HEK293 (cell line): ENCODE data around the gene TTC34.

Experiments
- CTCF ChIA-PET: fragments of 350-600 bp; formaldehyde crosslinking; extraction: SDS; loops from one replicate; lab custom pipeline; 2021; ENCODE audit warnings: antibody characterized with exemption; lab: Yijun Ruan, JAX
- POLR2A ChIA-PET: fragments of 300-600 bp; formaldehyde crosslinking; extraction: SDS; loops from one replicate; lab custom pipeline; 2020; ENCODE audit warnings: antibody characterized with exemption, inconsistent platforms; lab: Yijun Ruan, JAX
- H3K27ac ChIP-seq: fragments of 200-500 bp; sonication (Bioruptor generic); 2 replicates; pipeline ENCODE4 v1.5.1; 2014; ENCODE audit warnings: low read depth, low read length, control low read depth, inconsistent platforms; ENCODE audit errors: extremely low read depth
- H3K36me3 ChIP-seq, 2 experiments: fragments of 200-500 bp in 1 of 2; sonication (Bioruptor generic) in 1 of 2; 1 replicate in 1 of 2; 2 replicates in 1 of 2; pipeline ENCODE4 v1.5.1; 2014 to 2017; ENCODE audit warnings: inconsistent platforms in 2 of 2, low read length in 2 of 2; ENCODE audit not compliant: control insufficient read depth in 2 of 2, insufficient read depth in 1 of 2
- H3K4me1 ChIP-seq: fragments of 200-500 bp; sonication (Bioruptor generic); 2 replicates; pipeline ENCODE4 v1.5.1; 2014; ENCODE audit warnings: mild to moderate bottlenecking, low read length, inconsistent platforms; ENCODE audit not compliant: control insufficient read depth, insufficient read depth
- H3K4me3 ChIP-seq: 2 replicates; pipeline ENCODE4 v1.5.1; 2011; ENCODE audit warnings: low read depth, mild to moderate bottlenecking, control low read depth, low read length, moderate library complexity
- H3K9me3 ChIP-seq: fragments of 200-500 bp; sonication (Bioruptor generic); 2 replicates; pipeline ENCODE4 v1.5.1; 2014; ENCODE audit warnings: low read depth, low read length, inconsistent platforms; ENCODE audit not compliant: control insufficient read depth, insufficient read depth
- EGR2 ChIP-seq: fragments of 450-650 bp; formaldehyde crosslinking; IDR thresholded peaks from 2 replicates; pipeline ENCODE4 v1.5.1; 2016; ENCODE audit warnings: low read depth, missing biosample characterization, missing genetic modification characterization
- GFI1B ChIP-seq: fragments of 450-650 bp; formaldehyde crosslinking; IDR thresholded peaks from 2 replicates; pipeline ENCODE4 v1.5.1; 2016; ENCODE audit warnings: missing biosample characterization, missing genetic modification characterization
- KLF1 ChIP-seq: fragments of 450-650 bp; formaldehyde crosslinking; IDR thresholded peaks from 2 replicates; pipeline ENCODE4 v1.5.1; 2016; ENCODE audit warnings: missing biosample characterization, missing genetic modification characterization
- KLF10 ChIP-seq: fragments of 450-650 bp; IDR thresholded peaks from 2 replicates; pipeline ENCODE4 v1.5.1; 2018; ENCODE audit warnings: missing biosample characterization, mild to moderate bottlenecking, missing genetic modification characterization
- PRDM4 ChIP-seq: fragments of 450-650 bp; formaldehyde crosslinking; IDR thresholded peaks from 2 replicates; pipeline ENCODE4 v1.5.1; 2017; ENCODE audit warnings: missing biosample characterization, missing genetic modification characterization
- YY1 ChIP-seq: fragments of 450-650 bp; formaldehyde crosslinking; IDR thresholded peaks from 2 replicates; pipeline ENCODE4 v1.5.1; 2018; ENCODE audit warnings: missing biosample characterization, missing genetic modification characterization
- ZFP69B ChIP-seq: fragments of 450-650 bp; formaldehyde crosslinking; IDR thresholded peaks from 2 replicates; pipeline ENCODE4 v1.5.1; 2016; ENCODE audit warnings: missing biosample characterization, missing genetic modification characterization
- ZNF114 ChIP-seq: fragments of 450-650 bp; formaldehyde crosslinking; IDR thresholded peaks from 2 replicates; pipeline ENCODE4 v1.5.0; 2017; ENCODE audit warnings: missing biosample characterization, missing genetic modification characterization
- ZNF132 ChIP-seq: fragments of 450-650 bp; formaldehyde crosslinking; IDR thresholded peaks from 2 replicates; pipeline ENCODE4 v1.5.1; 2017; ENCODE audit warnings: missing biosample characterization, missing genetic modification characterization, borderline replicate concordance
- ZNF155 ChIP-seq: fragments of 450-650 bp; formaldehyde crosslinking; IDR thresholded peaks from 2 replicates; pipeline ENCODE4 v1.5.1; 2016; ENCODE audit warnings: missing biosample characterization, missing genetic modification characterization
- ZNF239 ChIP-seq: fragments of 450-650 bp; formaldehyde crosslinking; IDR thresholded peaks from 2 replicates; pipeline ENCODE4 v1.5.1; 2016; ENCODE audit warnings: missing biosample characterization, missing genetic modification characterization
- ZNF24 ChIP-seq: fragments of 450-650 bp; formaldehyde crosslinking; IDR thresholded peaks from 2 replicates; pipeline ENCODE4 v1.5.1; 2016; ENCODE audit warnings: missing biosample characterization, missing genetic modification characterization
- ZNF280C ChIP-seq: fragments of 450-650 bp; formaldehyde crosslinking; IDR thresholded peaks from 2 replicates; pipeline ENCODE4 v1.5.1; 2016; ENCODE audit warnings: missing biosample characterization, missing genetic modification characterization
- ZNF324 ChIP-seq: fragments of 450-650 bp; formaldehyde crosslinking; IDR thresholded peaks from 2 replicates; pipeline ENCODE4 v1.5.1; 2016; ENCODE audit warnings: missing biosample characterization, missing genetic modification characterization
- ZNF37A ChIP-seq: fragments of 450-650 bp; IDR thresholded peaks from 2 replicates; pipeline ENCODE4 v1.5.1; 2018; ENCODE audit warnings: missing biosample characterization, missing genetic modification characterization
- ZNF433 ChIP-seq: fragments of 450-650 bp; formaldehyde crosslinking; IDR thresholded peaks from 2 replicates; pipeline ENCODE4 v1.5.1; 2016; ENCODE audit warnings: missing biosample characterization, missing genetic modification characterization, low read depth
- ZNF473 ChIP-seq: fragments of 450-650 bp; formaldehyde crosslinking; IDR thresholded peaks from 2 replicates; pipeline ENCODE4 v1.5.1; 2017; ENCODE audit warnings: missing biosample characterization, missing genetic modification characterization
- ZNF501 ChIP-seq: fragments of 450-650 bp; formaldehyde crosslinking; IDR thresholded peaks from 2 replicates; pipeline ENCODE4 v1.5.1; 2016; ENCODE audit warnings: missing biosample characterization, missing genetic modification characterization
- ZNF791 ChIP-seq: fragments of 450-650 bp; formaldehyde crosslinking; IDR thresholded peaks from 2 replicates; pipeline ENCODE4 v1.5.1; 2016; ENCODE audit warnings: missing biosample characterization, missing genetic modification characterization
- ZNF830 ChIP-seq: fragments of 450-650 bp; IDR thresholded peaks from 2 replicates; pipeline ENCODE4 v1.5.0; 2018; ENCODE audit warnings: missing biosample characterization, missing genetic modification characterization, low read depth, mild to moderate bottlenecking, moderate library complexity
- ZSCAN18 ChIP-seq: fragments of 450-650 bp; formaldehyde crosslinking; IDR thresholded peaks from 2 replicates; pipeline ENCODE4 v1.5.1; 2016; ENCODE audit warnings: missing biosample characterization, missing genetic modification characterization
- TF ChIP-seq, protein P1 (sequence below): fragments of 450-650 bp; IDR thresholded peaks from 2 replicates; pipeline ENCODE4 v1.5.1; 2018; ENCODE audit warnings: missing biosample characterization, mild to moderate bottlenecking, missing genetic modification characterization
- TF ChIP-seq, protein P2 (sequence below): IDR thresholded peaks from 2 replicates; pipeline ENCODE4 v1.6.1; 2011; ENCODE audit warnings: mild to moderate bottlenecking, low read depth, low read length, borderline replicate concordance

Gene TTC34

GRCh38 chr1:2789986-2790581 lies 11.4 kb downstream of the TTC34 start (continued):
- TF ChIP-seq, protein P1, sequence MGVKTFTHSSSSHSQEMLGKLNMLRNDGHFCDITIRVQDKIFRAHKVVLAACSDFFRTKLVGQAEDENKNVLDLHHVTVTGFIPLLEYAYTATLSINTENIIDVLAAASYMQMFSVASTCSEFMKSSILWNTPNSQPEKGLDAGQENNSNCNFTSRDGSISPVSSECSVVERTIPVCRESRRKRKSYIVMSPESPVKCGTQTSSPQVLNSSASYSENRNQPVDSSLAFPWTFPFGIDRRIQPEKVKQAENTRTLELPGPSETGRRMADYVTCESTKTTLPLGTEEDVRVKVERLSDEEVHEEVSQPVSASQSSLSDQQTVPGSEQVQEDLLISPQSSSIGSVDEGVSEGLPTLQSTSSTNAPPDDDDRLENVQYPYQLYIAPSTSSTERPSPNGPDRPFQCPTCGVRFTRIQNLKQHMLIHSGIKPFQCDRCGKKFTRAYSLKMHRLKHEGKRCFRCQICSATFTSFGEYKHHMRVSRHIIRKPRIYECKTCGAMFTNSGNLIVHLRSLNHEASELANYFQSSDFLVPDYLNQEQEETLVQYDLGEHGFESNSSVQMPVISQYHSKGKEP (tag by site-specific recombination): no peak
- TF ChIP-seq ZNF24: no peak
- TF ChIP-seq YY1 (tag by site-specific recombination): no peak

- Histone ChIP-seq H3K36me3 (no peaks in the 10 kb centered on the region), H3K27ac (no peak overlapping the region), H3K9me3 (no peaks in the 10 kb centered on the region), H3K4me3 (no peak overlapping the region), H3K4me1 (no peaks in the 10 kb centered on the region)
- ChIA-PET CTCF (interaction anchor here (0.7 kb wide), 1 partner anchor 492 kb away, joined by 3 read pairs; no protein-coding TSS in a partner anchor), POLR2A (interaction anchor here (1.0 kb wide), 1 partner anchor 10 kb away, joined by 4 read pairs; no protein-coding TSS in a partner anchor)
- no peak for TF ChIP-seq EGR2 (tag by site-specific recombination)
- no peak for TF ChIP-seq GFI1B (tag by site-specific recombination)
- no peak for TF ChIP-seq ZFP69B
- no peak for TF ChIP-seq PRDM4 (tag by site-specific recombination)
- TF ChIP-seq KLF1 (tag by site-specific recombination): no peak
- no peak for TF ChIP-seq ZNF324 (tag by site-specific recombination)
- no peak for TF ChIP-seq ZNF433 (tag by site-specific recombination)
- TF ChIP-seq ZNF37A (tag by site-specific recombination): no peak
- TF ChIP-seq ZSCAN18: no peak
These were observed 12.1 kb downstream of the TTC34 start for GRCh38 chr1:2789164-2789985.

DNA sequence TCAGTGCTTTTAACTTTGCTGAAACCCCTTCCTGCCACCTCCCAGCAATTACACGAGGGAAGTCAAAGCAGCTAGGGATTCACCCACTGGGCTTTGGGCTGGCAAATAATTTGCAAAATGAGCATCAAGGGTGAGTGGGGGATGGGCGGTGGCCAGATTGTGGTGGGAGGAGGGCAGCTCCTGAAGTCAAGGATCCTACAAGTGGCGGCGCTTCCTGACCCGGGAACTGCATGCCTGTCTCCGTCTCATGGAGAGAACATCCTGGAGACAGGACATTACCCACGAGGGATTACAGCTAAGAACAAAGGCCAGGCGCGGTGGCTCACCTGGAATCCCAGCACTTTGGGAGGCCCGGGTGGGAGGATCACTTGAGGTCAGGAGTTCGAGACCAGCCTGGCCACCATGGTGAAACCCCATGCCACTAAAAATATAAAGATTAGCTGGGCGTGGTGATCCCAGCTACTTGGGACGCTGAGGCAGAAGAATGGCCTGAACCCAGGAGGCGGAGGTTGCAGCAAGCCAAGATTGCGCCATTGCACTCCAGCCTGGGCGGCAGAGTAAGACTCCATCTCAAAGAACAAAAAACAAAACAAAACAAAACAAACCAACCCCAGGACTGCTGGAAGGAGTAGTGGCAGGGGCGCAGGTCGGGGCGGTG lies 12.9 kb downstream of the TTC34 start:
- no peaks in the 10 kb centered on the region for H3K4me1 ChIP-seq
- ChIA-PET POLR2A (interaction anchor here (1.0 kb wide), 1 partner anchor 9 kb away, joined by 4 read pairs; no protein-coding TSS in a partner anchor), CTCF (no interaction called here)
- no peaks in the 10 kb centered on the region for H3K36me3 ChIP-seq
- no peaks in the 10 kb centered on the region for H3K9me3 ChIP-seq
- H3K27ac ChIP-seq: no peak overlapping the region
- H3K4me3 ChIP-seq: no peak overlapping the region
- TF ChIP-seq, protein P2, sequence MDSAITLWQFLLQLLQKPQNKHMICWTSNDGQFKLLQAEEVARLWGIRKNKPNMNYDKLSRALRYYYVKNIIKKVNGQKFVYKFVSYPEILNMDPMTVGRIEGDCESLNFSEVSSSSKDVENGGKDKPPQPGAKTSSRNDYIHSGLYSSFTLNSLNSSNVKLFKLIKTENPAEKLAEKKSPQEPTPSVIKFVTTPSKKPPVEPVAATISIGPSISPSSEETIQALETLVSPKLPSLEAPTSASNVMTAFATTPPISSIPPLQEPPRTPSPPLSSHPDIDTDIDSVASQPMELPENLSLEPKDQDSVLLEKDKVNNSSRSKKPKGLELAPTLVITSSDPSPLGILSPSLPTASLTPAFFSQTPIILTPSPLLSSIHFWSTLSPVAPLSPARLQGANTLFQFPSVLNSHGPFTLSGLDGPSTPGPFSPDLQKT: no peak
- no peak for TF ChIP-seq ZNF830 (tag by site-specific recombination)
- no peak for TF ChIP-seq ZNF132 (tag by site-specific recombination)
- no peak for TF ChIP-seq ZNF280C (tag by site-specific recombination)
- TF ChIP-seq ZNF114 (tag by site-specific recombination): no peak
- TF ChIP-seq ZNF791 (tag by site-specific recombination): no peak
- TF ChIP-seq ZNF473 (tag by site-specific recombination): no peak
- no peak for TF ChIP-seq ZNF501 (tag by site-specific recombination)
- no peak for TF ChIP-seq KLF10 (tag by site-specific recombination)
- TF ChIP-seq ZNF239 (tag by site-specific recombination): no peak
- no peak for TF ChIP-seq ZNF155 (tag by site-specific recombination)
